HEK293 (cell line): ENCODE measurements around the gene DNAH8.

Experiments used
- CTCF ChIA-PET: fragments of 350-600 bp; formaldehyde crosslinking; extraction: SDS; loops from one replicate; lab custom pipeline; 2021; ENCODE audit warnings: antibody characterized with exemption; lab: Yijun Ruan, JAX
- POLR2A ChIA-PET: fragments of 300-600 bp; formaldehyde crosslinking; extraction: SDS; loops from one replicate; lab custom pipeline; 2020; ENCODE audit warnings: antibody characterized with exemption, inconsistent platforms; lab: Yijun Ruan, JAX
- H3K27ac ChIP-seq: fragments of 200-500 bp; sonication (Bioruptor generic); 2 replicates; pipeline ENCODE4 v1.5.1; 2014; ENCODE audit warnings: low read depth, low read length, control low read depth, inconsistent platforms; ENCODE audit errors: extremely low read depth
- H3K36me3 ChIP-seq, 2 experiments: fragments of 200-500 bp in 1 of 2; sonication (Bioruptor generic) in 1 of 2; 1 replicate in 1 of 2; 2 replicates in 1 of 2; pipeline ENCODE4 v1.5.1; 2014 to 2017; ENCODE audit warnings: inconsistent platforms in 2 of 2, low read length in 2 of 2; ENCODE audit not compliant: control insufficient read depth in 2 of 2, insufficient read depth in 1 of 2
- H3K4me1 ChIP-seq: fragments of 200-500 bp; sonication (Bioruptor generic); 2 replicates; pipeline ENCODE4 v1.5.1; 2014; ENCODE audit warnings: mild to moderate bottlenecking, low read length, inconsistent platforms; ENCODE audit not compliant: control insufficient read depth, insufficient read depth
- H3K4me3 ChIP-seq: 2 replicates; pipeline ENCODE4 v1.5.1; 2011; ENCODE audit warnings: low read depth, mild to moderate bottlenecking, control low read depth, low read length, moderate library complexity
- H3K9me3 ChIP-seq: fragments of 200-500 bp; sonication (Bioruptor generic); 2 replicates; pipeline ENCODE4 v1.5.1; 2014; ENCODE audit warnings: low read depth, low read length, inconsistent platforms; ENCODE audit not compliant: control insufficient read depth, insufficient read depth
- FEZF1 ChIP-seq: fragments of 450-650 bp; formaldehyde crosslinking; IDR thresholded peaks from 2 replicates; pipeline ENCODE4 v1.5.1; 2016; ENCODE audit warnings: missing biosample characterization, missing genetic modification characterization
- GLIS1 ChIP-seq: fragments of 450-650 bp; formaldehyde crosslinking; IDR thresholded peaks from 2 replicates; pipeline ENCODE4 v1.5.1; 2016; ENCODE audit warnings: missing biosample characterization, missing genetic modification characterization
- PRDM2 ChIP-seq: fragments of 450-650 bp; formaldehyde crosslinking; IDR thresholded peaks from 2 replicates; pipeline ENCODE4 v1.5.1; 2016; ENCODE audit warnings: missing biosample characterization, missing genetic modification characterization, borderline replicate concordance
- REST ChIP-seq: fragments of 450-650 bp; formaldehyde crosslinking; IDR thresholded peaks from 2 replicates; pipeline ENCODE4 v1.5.1; 2016; ENCODE audit warnings: missing biosample characterization, missing genetic modification characterization
- ZBTB44 ChIP-seq: fragments of 450-650 bp; IDR thresholded peaks from 2 replicates; pipeline ENCODE4 v1.5.1; 2018; ENCODE audit warnings: missing biosample characterization, mild to moderate bottlenecking, missing genetic modification characterization
- ZIC2 ChIP-seq: fragments of 450-650 bp; formaldehyde crosslinking; IDR thresholded peaks from 2 replicates; pipeline ENCODE4 v1.5.1; 2016; ENCODE audit warnings: missing biosample characterization, missing genetic modification characterization
- ZNF140 ChIP-seq: fragments of 450-650 bp; formaldehyde crosslinking; IDR thresholded peaks from 2 replicates; pipeline ENCODE4 v1.5.1; 2016; ENCODE audit warnings: missing biosample characterization, missing genetic modification characterization
- ZNF335 ChIP-seq: fragments of 450-650 bp; formaldehyde crosslinking; conservative IDR thresholded peaks from 2 replicates; pipeline ENCODE4 v1.5.1; 2016; ENCODE audit warnings: missing biosample characterization, missing genetic modification characterization
- ZNF580 ChIP-seq: fragments of 450-650 bp; formaldehyde crosslinking; IDR thresholded peaks from 2 replicates; pipeline ENCODE4 v1.5.1; 2016; ENCODE audit warnings: missing biosample characterization, missing genetic modification characterization
- ZNF654 ChIP-seq: fragments of 450-650 bp; formaldehyde crosslinking; IDR thresholded peaks from 2 replicates; pipeline ENCODE4 v1.5.1; 2016; ENCODE audit warnings: low read depth, missing biosample characterization, missing genetic modification characterization
- ZNF658 ChIP-seq: fragments of 450-650 bp; formaldehyde crosslinking; IDR thresholded peaks from 2 replicates; pipeline ENCODE4; 2016; ENCODE audit warnings: missing biosample characterization, missing genetic modification characterization
- ZNF664 ChIP-seq: fragments of 450-650 bp; formaldehyde crosslinking; IDR thresholded peaks from 2 replicates; pipeline ENCODE4 v1.5.1; 2016; ENCODE audit warnings: missing biosample characterization, missing genetic modification characterization

Gene DNAH8

GRCh38 chr6:38728203-38728602 is 13.1 kb downstream of the DNAH8 start:
- Histone ChIP-seq H3K27ac (no peak overlapping the region), H3K36me3 (no peaks in the 10 kb centered on the region), H3K4me1 (no peaks in the 10 kb centered on the region), H3K4me3 (no peak overlapping the region), H3K9me3 (no peaks in the 10 kb centered on the region)
- POLR2A ChIA-PET: no interaction called here
- CTCF ChIA-PET: interaction anchor here (0.7 to 1.1 kb wide), 2 partner anchors 10 to 218 kb away, joined by 3 to 6 read pairs; no protein-coding TSS in a partner anchor
- no peak for TF ChIP-seq ZNF140 (tag by site-specific recombination)

- Histone ChIP-seq H3K27ac (no peak overlapping the region), H3K4me1 (no peaks in the 10 kb centered on the region), H3K4me3 (no peak overlapping the region), H3K9me3 (no peaks in the 10 kb centered on the region), H3K36me3 (no peaks in the 10 kb centered on the region)
- ChIA-PET POLR2A (interaction anchor here (0.9 kb wide), 1 partner anchor 27 kb away, joined by 6 read pairs; no protein-coding TSS in a partner anchor), CTCF (interaction anchor here (0.9 kb wide), 1 partner anchor 10 kb away, joined by 4 read pairs; no protein-coding TSS in a partner anchor)
- TF ChIP-seq FEZF1 (tag by site-specific recombination) (peak; percentile 40; the same call in 1 of the 2 replicates), GLIS1 (peak; percentile 78), ZNF658 (no peak), ZNF664 (0 out of 2 replicates have a peak, but pooled peaks have one; percentile 18), ZBTB44 (tag by site-specific recombination) (peak; percentile 51), REST (no peak), ZIC2 (tag by site-specific recombination) (peak; percentile 95), ZNF335 (tag by site-specific recombination) (0 out of 2 replicates have a peak, but pooled peaks have one; percentile 39)
Measured at GRCh38 chr6:38730140-38730862, 15.2 kb downstream of the DNAH8 start.

GRCh38 chr6:38736951-38737350 is 21.8 kb downstream of the DNAH8 start:
- Histone ChIP-seq H3K27ac (no peak overlapping the region), H3K9me3 (no peaks in the 10 kb centered on the region), H3K36me3 (no peaks in the 10 kb centered on the region), H3K4me1 (no peaks in the 10 kb centered on the region), H3K4me3 (no peak overlapping the region)
- CTCF ChIA-PET: interaction anchor here (2.4 kb wide), 1 partner anchor 12 kb away, joined by 8 read pairs; no protein-coding TSS in a partner anchor
- POLR2A ChIA-PET: no interaction called here
- TF ChIP-seq ZNF580 (tag by site-specific recombination) (no peak), PRDM2 (tag by site-specific recombination) (no peak), ZNF654 (tag by site-specific recombination) (no peak)
